Stimulated activated CD8-positive, alpha-beta memory T cell treated with anti-CD3 and anti-CD28 coated beads, Interleukin-2, amount 100 ng/mL, for 48 hours (primary cell): ENCODE measurements around the gene EOLA1.
"Not testable (repeated sequence)": the region's sequence is repeated elsewhere in the genome, so short reads cannot be mapped to it uniquely, and the experiment has no call there.

ENCODE experiments used
- DNase-seq, 2 donors: peaks; one replicate each; pipeline ENCODE4 v3.0.0-alpha.2; 2020; ENCODE audit warnings: low read depth in 2 of 2

Gene EOLA1

GRCh38 chrX:149595943-149596342 lies 55.1 kb downstream of the EOLA1 start:
- not testable (repeated sequence) for DNase-seq
